ENCODE results near the gene PARD3. TPM values are rescaled to one million over a fixed set of nuclear protein-coding genes. Genes with fewer than 3 reads are reported as not detected.

The PARD3 gene
- total RNA-seq, 1 donor from 2014 or later: 22.9 TPM

GRCh38 chr10:34098821-34099567 lies 716.1 kb downstream of the PARD3 start:
- Mint-ChIP-seq H3K9me3 (ENCODE audit: unreplicated experiment) (peaks cover 8% of the 10 kb centered on the region), H3K27me3 (ENCODE audit: unreplicated experiment) (no peaks in the 10 kb centered on the region), H3K27ac (ENCODE audit: unreplicated experiment) (no peak overlapping the region), H3K4me3 (ENCODE audit: unreplicated experiment) (no peak overlapping the region), H3K36me3 (ENCODE audit: unreplicated experiment) (peaks cover 30% of the 10 kb centered on the region), H3K4me1 (ENCODE audit: low read depth, unreplicated experiment) (peaks cover 13% of the 10 kb centered on the region)
- TF ChIP-seq CTCF (IDR thresholded peaks at IDR 0.05; ENCODE audit: partially characterized antibody, unreplicated experiment): no peak
- DNase-seq: no peak

DNA sequence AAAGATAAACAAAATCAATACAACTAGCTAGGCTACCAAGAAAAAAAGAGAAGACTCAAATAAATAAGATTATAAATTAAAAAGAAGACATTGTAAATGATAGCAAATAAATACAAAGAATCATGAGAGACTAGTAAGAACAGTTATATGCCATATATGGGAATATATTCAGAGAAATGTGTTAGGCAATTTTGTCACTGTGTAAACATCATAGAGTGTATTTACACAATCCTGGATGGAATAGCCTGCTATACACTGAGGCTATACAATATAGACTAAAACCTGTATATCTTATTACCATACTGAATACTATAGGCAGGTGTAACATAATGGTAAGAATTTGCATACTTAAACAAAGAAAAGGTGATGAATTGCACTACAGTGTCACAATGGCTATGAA lies 717.4 kb downstream of the PARD3 start:
- Mint-ChIP-seq H3K36me3 (ENCODE audit: unreplicated experiment) (peaks cover 34% of the 10 kb centered on the region), H3K27ac (ENCODE audit: unreplicated experiment) (no peak overlapping the region), H3K4me3 (ENCODE audit: unreplicated experiment) (no peak overlapping the region), H3K9me3 (ENCODE audit: unreplicated experiment) (peaks cover 7% of the 10 kb centered on the region), H3K27me3 (ENCODE audit: unreplicated experiment) (no peaks in the 10 kb centered on the region), H3K4me1 (ENCODE audit: low read depth, unreplicated experiment) (peaks cover 6% of the 10 kb centered on the region)
- no peak for DNase-seq
- no peak for TF ChIP-seq CTCF (IDR thresholded peaks at IDR 0.05; ENCODE audit: partially characterized antibody, unreplicated experiment)

DNA sequence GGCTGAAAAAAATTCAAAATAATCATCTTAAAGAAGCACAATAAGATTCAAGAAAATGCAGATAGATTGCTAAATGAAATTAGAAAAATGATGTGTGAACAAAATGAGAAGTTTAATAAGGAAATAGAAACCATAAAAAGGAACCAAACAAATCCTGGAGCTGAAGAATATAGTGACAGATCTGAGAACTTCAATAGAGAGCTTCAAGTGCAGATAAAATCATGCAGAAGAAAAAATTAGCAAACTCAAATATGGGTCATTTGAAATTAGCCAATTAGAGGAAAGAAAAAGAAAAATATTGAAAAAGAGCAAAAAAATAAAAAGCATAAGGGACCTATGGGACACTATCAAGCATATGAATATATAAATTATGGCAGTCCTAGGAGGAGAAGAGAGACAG lies 720.1 kb downstream of the PARD3 start:
- no peak overlapping the region for H3K4me3 Mint-ChIP-seq (ENCODE audit: unreplicated experiment)
- no peak overlapping the region for H3K27ac Mint-ChIP-seq (ENCODE audit: unreplicated experiment)

GRCh38 chr10:34094146-34094696 lies 720.9 kb downstream of the PARD3 start:
- Mint-ChIP-seq H3K27ac (ENCODE audit: unreplicated experiment) (no peak overlapping the region), H3K27me3 (ENCODE audit: unreplicated experiment) (no peaks in the 10 kb centered on the region), H3K36me3 (ENCODE audit: unreplicated experiment) (peaks cover 38% of the 10 kb centered on the region), H3K9me3 (ENCODE audit: unreplicated experiment) (peaks cover 9% of the 10 kb centered on the region), H3K4me3 (ENCODE audit: unreplicated experiment) (no peak overlapping the region), H3K4me1 (ENCODE audit: low read depth, unreplicated experiment) (no peaks in the 10 kb centered on the region)
- no peak for DNase-seq
- no peak for TF ChIP-seq CTCF (IDR thresholded peaks at IDR 0.05; ENCODE audit: partially characterized antibody, unreplicated experiment)

More for the DNA sequence above, 720.1 kb downstream of the PARD3 start:
- DNase-seq: no peak
- Mint-ChIP-seq H3K27me3 (ENCODE audit: unreplicated experiment) (no peaks in the 10 kb centered on the region), H3K9me3 (ENCODE audit: unreplicated experiment) (peaks cover 9% of the 10 kb centered on the region), H3K4me1 (ENCODE audit: low read depth, unreplicated experiment) (no peaks in the 10 kb centered on the region), H3K36me3 (ENCODE audit: unreplicated experiment) (peaks cover 38% of the 10 kb centered on the region)
- TF ChIP-seq CTCF (IDR thresholded peaks at IDR 0.05; ENCODE audit: partially characterized antibody, unreplicated experiment): no peak

- no peak overlapping the region for H3K27ac Mint-ChIP-seq (ENCODE audit: unreplicated experiment)
- no peak for TF ChIP-seq CTCF (IDR thresholded peaks at IDR 0.05; ENCODE audit: partially characterized antibody, unreplicated experiment)
- peaks cover 32% of the 10 kb centered on the region for H3K36me3 Mint-ChIP-seq (ENCODE audit: unreplicated experiment)
- H3K27me3 Mint-ChIP-seq (ENCODE audit: unreplicated experiment): no peaks in the 10 kb centered on the region
- no peaks in the 10 kb centered on the region for H3K4me1 Mint-ChIP-seq (ENCODE audit: low read depth, unreplicated experiment)
- DNase-seq: no peak
- peaks cover 9% of the 10 kb centered on the region for H3K9me3 Mint-ChIP-seq (ENCODE audit: unreplicated experiment)
- no peak overlapping the region for H3K4me3 Mint-ChIP-seq (ENCODE audit: unreplicated experiment)
Observed at GRCh38 chr10:34092891-34093290, 722.2 kb downstream of the PARD3 start.
